Lower leg skin (tissue), 4 donors: Measurements from ENCODE around the gene SENP2. TPM values are rescaled to one million over a fixed set of nuclear protein-coding genes. Genes with fewer than 3 reads are reported as not detected.

Experiments used
- DNase-seq, 2 donors: peaks; one replicate each; pipeline ENCODE4 v3.0.0-alpha.2; 2019; ENCODE audit warnings: low spot score in 2 of 2
- H3K4me3 ChIP-seq: fragments of 200-600 bp; sonication (generic); 2 replicates; pipeline ENCODE4 v1.5.1; 2017; ENCODE audit warnings: mild to moderate bottlenecking, low read depth; ENCODE audit not compliant: poor library complexity, severe bottlenecking
- CTCF ChIP-seq, 3 donors: fragments of 450-650 bp; IDR thresholded peaks; one replicate each; pipeline ENCODE4 v1.5.1; 2016; ENCODE audit warnings: antibody characterized with exemption in 3 of 3, mild to moderate bottlenecking in 3 of 3, moderate library complexity in 2 of 3
- POLR2A ChIP-seq, 2 donors: fragments of 450-650 bp; IDR thresholded peaks; one replicate each; pipeline ENCODE4 v1.6.1; 2016 to 2017; ENCODE audit warnings: antibody characterized with exemption in 2 of 2, mild to moderate bottlenecking in 1 of 2, moderate library complexity in 1 of 2
- WGBS, 2 donors: methylation state at CpG; one replicate each; pipeline ENCODE4 v1.1.5; 2018; 5-methylcytosine and 5-hydroxymethylcytosine counted together
- intact Hi-C: fragments of 100-400 bp; cut with DNase I; formaldehyde crosslinking; loops from one replicate; pipeline ENCODE4 v1.15.0; 2023; ENCODE audit warnings: low total_unique reads
- total RNA-seq, 4 donors: library from RNA; depleted of rRNA; stranded (reverse); fragments of >200 nt; gene quantifications; one replicate each; pipeline ENCODE4 v1.1.0, GENCODE V29; 2016

The SENP2 gene
- total RNA-seq, 4 donors from 2014 or later = 19.9 to 45.9 (median 30.9) TPM

- no peak overlapping the region for H3K4me3 ChIP-seq
- WGBS, 2 donors = 18 to 26% methylated on average over 3 of the region's 3 CpGs
- DNase-seq = no peak
- intact Hi-C loops = no loop called here
- no peak for TF ChIP-seq CTCF (IDR thresholded peaks at IDR 0.05)
- TF ChIP-seq POLR2A (IDR thresholded peaks at IDR 0.05) = no peak
These were observed 3.2 kb upstream of the SENP2 start for GRCh38 chr3:185582871-185583270.

- DNase-seq = no peak
- 49 to 76% methylated on average over 6 of the region's 6 CpGs for WGBS, 2 donors
- H3K4me3 ChIP-seq = no peak overlapping the region
- TF ChIP-seq POLR2A (IDR thresholded peaks at IDR 0.05) = no peak
- intact Hi-C loops = no loop called here
These were observed 2.2 kb upstream of the SENP2 start for GRCh38 chr3:185583925-185584324.

- DNase-seq = no peak
- H3K4me3 ChIP-seq = no peak overlapping the region
- TF ChIP-seq CTCF (IDR thresholded peaks at IDR 0.05) (no peak), POLR2A (IDR thresholded peaks at IDR 0.05) (no peak)
- WGBS, 2 donors = 66 to 78% methylated on average over 4 of the region's 4 CpGs
- intact Hi-C loops = no loop called here
These were observed 1.4 kb upstream of the SENP2 start for GRCh38 chr3:185584686-185585085.

GRCh38 chr3:185585518-185585858 lies 607 bp upstream of the SENP2 start:
- TF ChIP-seq POLR2A (IDR thresholded peaks at IDR 0.05) = no peak
- no peak for TF ChIP-seq CTCF (IDR thresholded peaks at IDR 0.05)
- intact Hi-C loops = no loop called here
- H3K4me3 ChIP-seq = no peak overlapping the region
- no peak for DNase-seq
- WGBS, 2 donors = 39 to 42% methylated on average over 9 of the region's 9 CpGs

- intact Hi-C loops = no loop called here
- WGBS, 2 donors = 2% methylated on average over 7 of the region's 7 CpGs
- H3K4me3 ChIP-seq = peak overlapping the region; percentile 97
- no peak for TF ChIP-seq CTCF (IDR thresholded peaks at IDR 0.05)
- no peak for TF ChIP-seq POLR2A (IDR thresholded peaks at IDR 0.05)
- DNase-seq = no peak
These were observed 568 bp downstream of the SENP2 start for GRCh38 chr3:185586686-185587039.

GRCh38 chr3:185594073-185594472 lies 8.0 kb downstream of the SENP2 start:
- intact Hi-C loops = no loop called here
- TF ChIP-seq CTCF (IDR thresholded peaks at IDR 0.05) (no peak), POLR2A (IDR thresholded peaks at IDR 0.05) (no peak)
- WGBS, 2 donors = 66 to 70% methylated on average over 3 of the region's 3 CpGs
- DNase-seq = no peak
- no peak overlapping the region for H3K4me3 ChIP-seq
